ENCODE data around the gene TMBIM1. TPM values are rescaled to one million over a fixed set of nuclear protein-coding genes. Genes with fewer than 3 reads are reported as not detected.
A peak's percentile ranks its signal among the peaks of the same experiment; 100 is the strongest.

TMBIM1 gene
- total RNA-seq, 3 donors from 2014 or later: 201 to 464 (median 319) TPM

GRCh38 chr2:218327451-218328210, 35.3 kb upstream of the TMBIM1 start:
- peaks cover 7% of the 10 kb centered on the region for H3K4me1 ChIP-seq (ENCODE audit: low read depth)
- H3K4me3 ChIP-seq: no peak overlapping the region
- TF ChIP-seq CTCF (IDR thresholded peaks at IDR 0.05): no peak
- ATAC-seq (no peak), DNase-seq (no peak)
- H3K36me3 ChIP-seq (ENCODE audit: low read depth): no peaks in the 10 kb centered on the region
- no peaks in the 10 kb centered on the region for H3K9me3 ChIP-seq
- intact Hi-C loops (cut with DNase I, micrococcal nuclease): no loop called here

- no peak overlapping the region for H3K4me3 ChIP-seq
- H3K9me3 ChIP-seq: no peaks in the 10 kb centered on the region
- no peaks in the 10 kb centered on the region for H3K36me3 ChIP-seq (ENCODE audit: low read depth)
- no peak for TF ChIP-seq CTCF (IDR thresholded peaks at IDR 0.05)
- intact Hi-C loops (cut with DNase I, micrococcal nuclease): no loop called here
- ATAC-seq: no peak
- peaks cover 12% of the 10 kb centered on the region for H3K4me1 ChIP-seq (ENCODE audit: low read depth)
- no peak for DNase-seq
These were observed 34.0 kb upstream of the TMBIM1 start for GRCh38 chr2:218326315-218326714.

- ATAC-seq: no peak
- H3K4me3 ChIP-seq: no peak overlapping the region
- H3K36me3 ChIP-seq (ENCODE audit: low read depth): no peaks in the 10 kb centered on the region
- TF ChIP-seq CTCF (IDR thresholded peaks at IDR 0.05): no peak
- intact Hi-C loops (cut with DNase I, micrococcal nuclease): no loop called here
- H3K4me1 ChIP-seq (ENCODE audit: low read depth): peaks cover 12% of the 10 kb centered on the region
- H3K9me3 ChIP-seq: no peaks in the 10 kb centered on the region
- DNase-seq: no peak
These were observed 33.4 kb upstream of the TMBIM1 start for GRCh38 chr2:218325566-218326160.

GRCh38 chr2:218323526-218324472, 31.5 kb upstream of the TMBIM1 start:
- Histone ChIP-seq H3K36me3 (ENCODE audit: low read depth) (no peaks in the 10 kb centered on the region), H3K9me3 (no peaks in the 10 kb centered on the region), H3K4me3 (peak overlapping the region; percentile 46), H3K4me1 (ENCODE audit: low read depth) (peaks cover 12% of the 10 kb centered on the region)
- TF ChIP-seq CTCF (IDR thresholded peaks at IDR 0.05): no peak
- intact Hi-C loops (cut with DNase I, micrococcal nuclease): no loop called here
- DNase-seq (peak in 2 of 3 donors; percentile 45 to 60), ATAC-seq (peak; percentile 51)

GRCh38 chr2:218322768-218323525, 30.6 kb upstream of the TMBIM1 start:
- peak; percentile 84 for ATAC-seq
- no peak for TF ChIP-seq CTCF (IDR thresholded peaks at IDR 0.05)
- Histone ChIP-seq H3K4me1 (ENCODE audit: low read depth) (peaks cover 12% of the 10 kb centered on the region), H3K9me3 (no peaks in the 10 kb centered on the region), H3K36me3 (ENCODE audit: low read depth) (no peaks in the 10 kb centered on the region), H3K4me3 (peak overlapping the region; percentile 46)
- peak; percentile 85 to 90 (median 85) for DNase-seq
- intact Hi-C loops (cut with DNase I, micrococcal nuclease): no loop called here

Data from mucosa of descending colon (tissue), 3 donors.